BE2C (cell line): ENCODE measurements around the gene RPL7A.
A peak's percentile ranks its signal among the peaks of the same experiment; 100 is the strongest.

ENCODE experiments used
- DNase-seq: peaks from one replicate; pipeline ENCODE4 v3.0.0-alpha.2; 2020
- H3K27me3 ChIP-seq: fragments of 250-450 bp; sonication (Bioruptor Pico); 2 replicates; pipeline ENCODE4 v1.5.1; 2020; ENCODE audit warnings: mild to moderate bottlenecking
- H3K36me3 ChIP-seq: fragments of 250-450 bp; sonication (Bioruptor Pico); 2 replicates; pipeline ENCODE4 v1.5.1; 2020; ENCODE audit warnings: mild to moderate bottlenecking
- H3K4me1 ChIP-seq: fragments of 250-450 bp; sonication (Bioruptor Pico); 2 replicates; pipeline ENCODE4 v1.5.1; 2020
- H3K4me3 ChIP-seq: 2 replicates; pipeline ENCODE4 v1.5.1; 2011; ENCODE audit warnings: low read depth, low read length
- H3K9me3 ChIP-seq: fragments of 250-450 bp; sonication (Bioruptor Pico); 2 replicates; pipeline ENCODE4 v1.5.1; 2020
- CTCF ChIP-seq: IDR thresholded peaks from 2 replicates; pipeline ENCODE4 v1.5.1; 2012; ENCODE audit warnings: mild to moderate bottlenecking, low read depth, low read length

RPL7A gene

GRCh38 chr9:133353548-133353947, 5.5 kb downstream of the RPL7A start:
- H3K9me3 ChIP-seq = no peaks in the 10 kb centered on the region
- no peak for DNase-seq
- H3K27me3 ChIP-seq = no peaks in the 10 kb centered on the region
- H3K4me3 ChIP-seq = no peak overlapping the region
- H3K4me1 ChIP-seq = no peaks in the 10 kb centered on the region; the same call in 1 of the 2 replicates
- peaks cover 48% of the 10 kb centered on the region for H3K36me3 ChIP-seq
- TF ChIP-seq CTCF = no peak

GRCh38 chr9:133354766-133355165, 6.7 kb downstream of the RPL7A start:
- H3K27me3 ChIP-seq = no peaks in the 10 kb centered on the region
- H3K9me3 ChIP-seq = no peaks in the 10 kb centered on the region
- no peak overlapping the region for H3K4me3 ChIP-seq
- no peak for DNase-seq
- TF ChIP-seq CTCF = no peak
- H3K36me3 ChIP-seq = peaks cover 48% of the 10 kb centered on the region
- H3K4me1 ChIP-seq = peaks cover 9% of the 10 kb centered on the region

- TF ChIP-seq CTCF = no peak
- H3K4me1 ChIP-seq = peaks cover 12% of the 10 kb centered on the region
- no peak for DNase-seq
- H3K9me3 ChIP-seq = no peaks in the 10 kb centered on the region
- H3K36me3 ChIP-seq = peaks cover 48% of the 10 kb centered on the region
- no peaks in the 10 kb centered on the region for H3K27me3 ChIP-seq
- H3K4me3 ChIP-seq = peak overlapping the region; percentile 92
Measured at GRCh38 chr9:133355881-133356357, 7.9 kb downstream of the RPL7A start.

- peaks cover 48% of the 10 kb centered on the region for H3K36me3 ChIP-seq
- peak; percentile 96 for DNase-seq
- H3K27me3 ChIP-seq = no peaks in the 10 kb centered on the region
- no peaks in the 10 kb centered on the region for H3K9me3 ChIP-seq
- peak within 1 kb of the TSS; percentile 92 for H3K4me3 ChIP-seq
- peaks cover 12% of the 10 kb centered on the region for H3K4me1 ChIP-seq
- no peak for TF ChIP-seq CTCF
Measured at GRCh38 chr9:133356391-133357091, 8.5 kb downstream of the RPL7A start, which contains the start of the genes SURF1 and SURF2. Gene SURF1 (minus strand): TSS chr9:133356487. CDS start chr9:133356453, 34 bp downstream. Gene SURF2 (plus strand): TSS chr9:133356550. CDS start chr9:133356593, 43 bp downstream.

- no peak for TF ChIP-seq CTCF
- Histone ChIP-seq H3K4me1 (peaks cover 12% of the 10 kb centered on the region), H3K27me3 (no peaks in the 10 kb centered on the region), H3K9me3 (no peaks in the 10 kb centered on the region), H3K4me3 (peak overlapping the region; percentile 92), H3K36me3 (peaks cover 48% of the 10 kb centered on the region)
- no peak for DNase-seq
Measured at GRCh38 chr9:133357656-133358055, 9.6 kb downstream of the RPL7A start.
